ENCODE data around the gene TAF11L12.

The TAF11L12 gene

GRCh38 chr5:17655921-17656320, 45.7 kb downstream of the TAF11L12 start:
- no peak for DNase-seq (ENCODE audit: extremely low spot score)
- POLR2A ChIA-PET: no interaction called here
- TF ChIP-seq ZNF384 (IDR thresholded peaks at IDR 0.05): no peak
- no peak for TF ChIP-seq FOXA1 (IDR thresholded peaks at IDR 0.05)
- no peak for TF ChIP-seq L3MBTL2 (conservative IDR thresholded peaks at IDR 0.05)
- no peak for TF ChIP-seq BHLHE40 (IDR thresholded peaks at IDR 0.05; ENCODE audit: borderline replicate concordance)
- TF ChIP-seq FOXM1 (IDR thresholded peaks at IDR 0.05; ENCODE audit: borderline replicate concordance): no peak
- no peak for TF ChIP-seq CTBP1 (IDR thresholded peaks at IDR 0.05; ENCODE audit: borderline replicate concordance)
- TF ChIP-seq FOXK2 (IDR thresholded peaks at IDR 0.05): no peak
- TF ChIP-seq ELF4 (IDR thresholded peaks at IDR 0.05): no peak
- TF ChIP-seq SP1 (IDR thresholded peaks at IDR 0.05): no peak
- no peak for TF ChIP-seq LEF1 (IDR thresholded peaks at IDR 0.05; ENCODE audit: borderline replicate concordance)
- CTCF ChIA-PET: no interaction called here

Measured in HEK293T (cell line).